ENCODE data around the gene TRDN. TPM values are rescaled to one million over a fixed set of nuclear protein-coding genes. Genes with fewer than 3 reads are reported as not detected.

TRDN gene
- total RNA-seq: not detected in 2 replicates

GRCh38 chr6:123636782-123637181 lies at the start of gene TRDN:
Gene TRDN (minus strand): TSS chr6:123636950. CDS start chr6:123636775, 175 bp downstream.

Other genes with a start within 250 kb of the TRDN start
- gene NKAIN2, start 166.9 kb upstream of the TRDN start, total RNA-seq: under 0.01 and 0.07 TPM in 2 replicates